K562 treated with DMSO at 1 percent for 48 hours (cell line): Measurements from ENCODE around the gene OR3A2. TPM values are rescaled to one million over a fixed set of nuclear protein-coding genes. Genes with fewer than 3 reads are reported as not detected.

ENCODE experiments used
- total RNA-seq: library from RNA; unstranded; fragments of 300-600 nt; gene quantifications from 2 replicates; pipeline ENCODE4 v1.2.3, GENCODE V29; 2022; ENCODE audit warnings: low replicate concordance; ENCODE audit errors: extremely low read depth

The OR3A2 gene
- not detected in 2 replicates for total RNA-seq

GRCh38 chr17:3385869-3386816 is at the start of gene OR3A2:
Gene OR3A2 (minus strand): TSS chr17:3386308.

GRCh38 chr17:3433741-3434140 is 47.6 kb upstream of the OR3A2 start, which contains the start of gene OR1E2:
Gene OR1E2 (minus strand): TSS chr17:3433841. CDS start chr17:3433841, 0 bp downstream.

GRCh38 chr17:3411070-3411469 is 25.0 kb upstream of the OR3A2 start, which contains the start of gene OR3A3:
Gene OR3A3 (plus strand): TSS chr17:3411370.

GRCh38 chr17:3398310-3398709 is 12.2 kb upstream of the OR3A2 start, which contains the start of gene OR1E1:
Gene OR1E1 (minus strand): TSS chr17:3398410. CDS start chr17:3398410, 0 bp downstream.

GRCh38 chr17:3298260-3298659 is 87.8 kb downstream of the OR3A2 start, which contains the start of gene OR3A1:
Gene OR3A1 (minus strand): TSS chr17:3298360. CDS start chr17:3292582, 5,778 bp downstream.

Other genes with a start within 250 kb of the OR3A2 start
- not detected in 2 replicates for gene OR1A2, start 188.8 kb downstream of the OR3A2 start, total RNA-seq
- gene OR1A1, start 178.6 kb downstream of the OR3A2 start, total RNA-seq, result not detected in 2 replicates
- gene OR3A1, start 87.9 kb downstream of the OR3A2 start, total RNA-seq, result not detected in 2 replicates
- gene OR1E1, start 12.1 kb upstream of the OR3A2 start, total RNA-seq, result not detected in 2 replicates
- gene OR3A3, start 25.1 kb upstream of the OR3A2 start, total RNA-seq, result not detected in 2 replicates
- gene OR1E2, start 47.5 kb upstream of the OR3A2 start, total RNA-seq, result not detected in 2 replicates
- gene SPATA22, start 85.5 kb upstream of the OR3A2 start, total RNA-seq, result not detected in 2 replicates
- not detected in 2 replicates for gene ASPA, start 89.7 kb upstream of the OR3A2 start, total RNA-seq
- gene TRPV3, start 171.5 kb upstream of the OR3A2 start, total RNA-seq, result not detected in 2 replicates
- not detected in 2 replicates for gene TRPV1, start 223.1 kb upstream of the OR3A2 start, total RNA-seq
- not detected in 2 replicates for gene SHPK, start 249.9 kb upstream of the OR3A2 start, total RNA-seq